SK-N-SH (cell line): ENCODE data around the gene TBC1D17. TPM values are rescaled to one million over a fixed set of nuclear protein-coding genes. Genes with fewer than 3 reads are reported as not detected.

Experiments
- CTCF ChIA-PET: fragments of 300-600, 350-600 bp; formaldehyde crosslinking; extraction: SDS; loops from one replicate; lab custom pipeline; 2021; lab: Yijun Ruan, JAX
- POLR2A ChIA-PET: fragments of 350-600 bp; sonication (Branson Sonifier 250); formaldehyde crosslinking; extraction: SDS; loops from one replicate; lab custom pipeline; 2020; ENCODE audit warnings: antibody characterized with exemption, inconsistent platforms; lab: Yijun Ruan, JAX
- DNase-seq: peaks from one replicate; pipeline ENCODE4 v3.0.0; 2012
- H2AFZ ChIP-seq: fragments of 200-600 bp; sonication (generic); 2 replicates; pipeline ENCODE4 v1.8.1; 2016; ENCODE audit warnings: antibody characterized with exemption, mild to moderate bottlenecking, low read depth
- H3F3A ChIP-seq: fragments of 200-600 bp; sonication (generic); replicated peaks from 2 replicates; pipeline ENCODE3; 2016; ENCODE audit warnings: antibody characterized with exemption, mild to moderate bottlenecking; ENCODE audit not compliant: insufficient read depth
- H3K27ac ChIP-seq, 2 experiments: fragments of 200-500 bp in 1 of 2; fragments of 200-600 bp in 1 of 2; sonication (Bioruptor generic) in 1 of 2; sonication (generic), shearing (Covaris generic) in 1 of 2; 2 replicates each; pipeline versions ENCODE4 v1.5.1 to v1.6.1; 2014 to 2016; ENCODE audit warnings: low read depth in 2 of 2, inconsistent platforms in 1 of 2, low read length in 1 of 2, mild to moderate bottlenecking in 1 of 2, mixed read lengths in 1 of 2
- H3K27me3 ChIP-seq: fragments of 200-600 bp; sonication (generic), shearing (Covaris generic); 2 replicates; pipeline ENCODE4 v1.6.1; 2016; ENCODE audit warnings: mixed run types; ENCODE audit not compliant: insufficient read depth
- H3K36me3 ChIP-seq, 2 experiments: fragments of 200-500 bp in 1 of 2; fragments of 200-600 bp in 1 of 2; sonication (Bioruptor generic) in 1 of 2; sonication (generic) in 1 of 2; replicated peaks in 1 of 2; 2 replicates each; pipeline versions ENCODE3 to v1.5.1; 2014 to 2016; ENCODE audit warnings: low read length in 1 of 2, mild to moderate bottlenecking in 1 of 2; ENCODE audit not compliant: insufficient read depth in 2 of 2, control insufficient read depth in 1 of 2
- H3K4me1 ChIP-seq, 2 experiments: fragments of 200-500 bp in 1 of 2; fragments of 200-600 bp in 1 of 2; sonication (Bioruptor generic) in 1 of 2; sonication (generic), shearing (Covaris generic) in 1 of 2; 2 replicates each; pipeline versions ENCODE4 v1.5.1 to v1.6.1; 2014 to 2016; ENCODE audit warnings: low read depth in 1 of 2, low read length in 1 of 2, mixed run types in 1 of 2; ENCODE audit not compliant: insufficient read depth in 2 of 2, control insufficient read depth in 1 of 2
- H3K4me2 ChIP-seq: fragments of 200-600 bp; sonication (generic), shearing (Covaris generic); 2 replicates; pipeline ENCODE4 v1.6.1; 2017; ENCODE audit warnings: mixed run types
- H3K4me3 ChIP-seq, 2 experiments: fragments of 200-500 bp in 1 of 2; fragments of 200-600 bp in 1 of 2; sonication (Bioruptor generic) in 1 of 2; sonication (generic), shearing (Covaris generic) in 1 of 2; 2 replicates each; pipeline versions ENCODE4 v1.5.1 to v1.8.1; 2014 to 2016; ENCODE audit warnings: low read depth in 2 of 2, inconsistent platforms in 1 of 2, low read length in 1 of 2, mild to moderate bottlenecking in 1 of 2, mixed read lengths in 1 of 2, moderate library complexity in 1 of 2
- H3K79me2 ChIP-seq: fragments of 200-600 bp; sonication (generic); 2 replicates; pipeline ENCODE4 v1.8.1; 2017; ENCODE audit warnings: mild to moderate bottlenecking; ENCODE audit not compliant: insufficient read depth
- H3K9ac ChIP-seq: fragments of 200-600 bp; sonication (generic); 2 replicates; pipeline ENCODE4 v1.6.1; 2017; ENCODE audit warnings: mixed run types
- H3K9me2 ChIP-seq: fragments of 200-600 bp; sonication (generic); 2 replicates; pipeline ENCODE4 v1.6.1; 2017; ENCODE audit warnings: mixed run types
- H3K9me3 ChIP-seq: fragments of 200-600 bp; sonication (generic); 2 replicates; pipeline ENCODE4 v1.6.1; 2017; ENCODE audit warnings: mixed run types, mild to moderate bottlenecking, moderate library complexity
- H4K20me1 ChIP-seq: fragments of 200-600 bp; sonication (generic); 2 replicates; pipeline ENCODE4 v1.6.1; 2017; ENCODE audit warnings: mild to moderate bottlenecking, mixed run types; ENCODE audit not compliant: insufficient read depth
- EP300 ChIP-seq, 2 experiments: IDR thresholded peaks; 2 replicates each; pipeline versions ENCODE4 v1.4.0 to v1.6.1; 2012; ENCODE audit warnings: borderline replicate concordance in 1 of 2, low read depth in 1 of 2, low read length in 1 of 2
- EZH2phosphoT487 ChIP-seq: fragments of 200-600 bp; sonication (generic); IDR thresholded peaks from 2 replicates; pipeline ENCODE4 v1.6.1; 2017; ENCODE audit warnings: low read depth, mixed run types, mild to moderate bottlenecking, antibody characterized with exemption, moderate library complexity, borderline replicate concordance
- FOSL2 ChIP-seq: IDR thresholded peaks from 2 replicates; pipeline ENCODE4 v1.4.0; 2012; ENCODE audit warnings: low read depth, mild to moderate bottlenecking, moderate library complexity, borderline replicate concordance
- FOXJ3 ChIP-seq: sonication (generic); formaldehyde crosslinking; IDR thresholded peaks from 2 replicates; pipeline ENCODE4 v1.5.1; 2020; ENCODE audit warnings: mild to moderate bottlenecking, missing genetic modification reagents
- FOXM1 ChIP-seq: IDR thresholded peaks from 2 replicates; pipeline ENCODE4 v1.4.0; 2012; ENCODE audit warnings: low read depth, mild to moderate bottlenecking
- IRF3 ChIP-seq: fragments of 150-350 bp; IDR thresholded peaks from 2 replicates; pipeline ENCODE4 v1.6.1; 2016; ENCODE audit warnings: mild to moderate bottlenecking, low read depth, low read length
- MAX ChIP-seq: IDR thresholded peaks from 2 replicates; pipeline ENCODE4 v1.4.0; 2012; ENCODE audit warnings: low read depth
- MXI1 ChIP-seq: IDR thresholded peaks from 2 replicates; pipeline ENCODE4 v1.6.1; 2012; ENCODE audit warnings: mild to moderate bottlenecking, low read depth, low read length, improper control_type of control experiment
- PBX3 ChIP-seq: IDR thresholded peaks from 2 replicates; pipeline ENCODE4; 2012
- POLR2AphosphoS5 ChIP-seq: IDR thresholded peaks from 2 replicates; pipeline ENCODE4 v1.6.1; 2012; ENCODE audit warnings: low read depth, low read length
- RAD21 ChIP-seq: IDR thresholded peaks from 2 replicates; pipeline ENCODE4 v1.6.1; 2012; ENCODE audit warnings: mild to moderate bottlenecking, low read length
- RCOR1 ChIP-seq: fragments of 150-350 bp; IDR thresholded peaks from 2 replicates; pipeline ENCODE4 v1.6.1; 2017; ENCODE audit warnings: antibody characterized with exemption, low read length
- REST ChIP-seq: IDR thresholded peaks from 2 replicates; pipeline ENCODE4 v1.6.1; 2012; ENCODE audit warnings: mild to moderate bottlenecking, low read depth, low read length, moderate library complexity
- RFX5 ChIP-seq: IDR thresholded peaks from 2 replicates; pipeline ENCODE4 v1.6.1; 2012; ENCODE audit warnings: mild to moderate bottlenecking, improper control_type of control experiment, low read length
- RXRA ChIP-seq: IDR thresholded peaks from 2 replicates; pipeline ENCODE4 v1.4.0; 2012; ENCODE audit warnings: low read depth, mild to moderate bottlenecking, borderline replicate concordance
- SIN3A ChIP-seq: IDR thresholded peaks from 2 replicates; pipeline ENCODE4 v1.6.1; 2012; ENCODE audit warnings: low read depth, mild to moderate bottlenecking, low read length, moderate library complexity, borderline replicate concordance
- TAF1 ChIP-seq: IDR thresholded peaks from 2 replicates; pipeline ENCODE4 v1.6.1; 2012; ENCODE audit warnings: low read depth, mild to moderate bottlenecking, low read length, moderate library complexity, borderline replicate concordance
- TCF12 ChIP-seq: IDR thresholded peaks from 2 replicates; pipeline ENCODE4 v1.4.0; 2012
- TEAD4 ChIP-seq: IDR thresholded peaks from 2 replicates; pipeline ENCODE4 v1.4.0; 2012; ENCODE audit warnings: mild to moderate bottlenecking, borderline replicate concordance; ENCODE audit not compliant: insufficient read depth
- USF2 ChIP-seq: fragments of 150-350 bp; IDR thresholded peaks from 2 replicates; pipeline ENCODE4 v1.6.1; 2017; ENCODE audit warnings: antibody characterized with exemption, low read length, low read depth, borderline replicate concordance
- ZBTB33 ChIP-seq: IDR thresholded peaks from 2 replicates; pipeline ENCODE4 v1.4.0; 2012; ENCODE audit warnings: low read depth, borderline replicate concordance
- WGBS: methylation state at CpG from one replicate; pipeline ENCODE4 v1.1.6; 2017; ENCODE audit warnings: low lambda C conversion rate; 5-methylcytosine and 5-hydroxymethylcytosine counted together
- polyA plus RNA-seq, 3 experiments: library from polyadenylated mRNA; depleted of rRNA; stranded (reverse); fragments of >200 nt; gene quantifications; 2 replicates each; pipeline ENCODE4 v1.2.3, GENCODE V29; 2012

TBC1D17 gene
- polyA plus RNA-seq, 1 of the 3 experiments (the other 2 are of a cell fraction), result 28.3 TPM

GRCh38 chr19:49850487-49851342 is 26.8 kb upstream of the TBC1D17 start, which contains the start of gene PTOV1:
TSS of gene PTOV1 (plus strand) at chr19:49851159.
- no peaks in the 10 kb centered on the region for H3K27me3 ChIP-seq
- H3K9me3 ChIP-seq, result no peaks in the 10 kb centered on the region
- H3K9me2 ChIP-seq, result no peaks in the 10 kb centered on the region
- peaks cover 39% of the 10 kb centered on the region for H4K20me1 ChIP-seq
- H3K79me2 ChIP-seq, result peaks cover 53% of the 10 kb centered on the region
- H3K36me3 ChIP-seq, result peaks cover 9 to 12% of the 10 kb centered on the region in 2 experiments
- 0 out of 2 replicates have a peak within 1 kb of the TSS, but pooled peaks have one; percentile 67 for H2AFZ ChIP-seq
- H3K9ac ChIP-seq, result peak within 1 kb of the TSS; percentile 99
- POLR2A ChIA-PET, result interaction anchor here (0.6 to 3.2 kb wide), 15 partner anchors 8 to 211 kb away, joined by 3 to 25 read pairs (median 5); partner anchors contain the start of genes AKT1S1, FUZ, RRAS and TBC1D17
- peak within 1 kb of the TSS; percentile 90 for H3K4me2 ChIP-seq
- H3K4me1 ChIP-seq, result peaks cover 15 to 32% of the 10 kb centered on the region in 2 experiments; a peak in 3 of 4 replicates
- H3F3A ChIP-seq, result peaks cover 47% of the 10 kb centered on the region
- 8% methylated on average over 51 of the region's 98 CpGs for WGBS
- peak within 1 kb of the TSS; percentile 97 to 99 for H3K27ac ChIP-seq
- peak; percentile 98 for DNase-seq
- H3K4me3 ChIP-seq, result peak within 1 kb of the TSS; percentile 77 to 89
- CTCF ChIA-PET, result interaction anchor here (0.7 to 2.3 kb wide), 10 partner anchors 11 to 100 kb away, joined by 3 to 8 read pairs (median 4); partner anchors contain the start of genes FUZ and MED25
- TF ChIP-seq IRF3, result no peak
- no peak for TF ChIP-seq FOXJ3
- TF ChIP-seq RXRA, result no peak
- no peak for TF ChIP-seq TCF12
- no peak; the same call in 1 of the 2 replicates for TF ChIP-seq MXI1
- no peak for TF ChIP-seq FOSL2
- TF ChIP-seq EP300 (IDR thresholded peaks at IDR 0.05; ENCODE audit: borderline replicate concordance in 1 of 2, low read depth in 1 of 2, low read length in 1 of 2), result peak in 1 of 2 experiments; percentile 55; a peak in 1 of 4 replicates
- TF ChIP-seq REST, result no peak
- TF ChIP-seq RFX5, result no peak
- no peak for TF ChIP-seq POLR2AphosphoS5
- TF ChIP-seq FOXM1, result no peak
- no peak; the same call in 1 of the 2 replicates for TF ChIP-seq SIN3A
- TF ChIP-seq TAF1, result peak; percentile 83
- TF ChIP-seq ZBTB33, result no peak
- no peak for TF ChIP-seq USF2
- TF ChIP-seq RAD21, result no peak
- no peak for TF ChIP-seq TEAD4
- TF ChIP-seq MAX, result peak; percentile 33; the same call in 1 of the 2 replicates
- no peak for TF ChIP-seq RCOR1
- TF ChIP-seq PBX3, result 0 out of 2 replicates have a peak, but pooled peaks have one; percentile 11
- TF ChIP-seq EZH2phosphoT487, result no peak
